Measurements from ENCODE around the gene GFOD2. TPM values are rescaled to one million over a fixed set of nuclear protein-coding genes. Genes with fewer than 3 reads are reported as not detected.
A peak's percentile ranks its signal among the peaks of the same experiment; 100 is the strongest.

The GFOD2 gene
- total RNA-seq, 2 donors from 2014 or later = 15.8 to 18.1 TPM

DNA sequence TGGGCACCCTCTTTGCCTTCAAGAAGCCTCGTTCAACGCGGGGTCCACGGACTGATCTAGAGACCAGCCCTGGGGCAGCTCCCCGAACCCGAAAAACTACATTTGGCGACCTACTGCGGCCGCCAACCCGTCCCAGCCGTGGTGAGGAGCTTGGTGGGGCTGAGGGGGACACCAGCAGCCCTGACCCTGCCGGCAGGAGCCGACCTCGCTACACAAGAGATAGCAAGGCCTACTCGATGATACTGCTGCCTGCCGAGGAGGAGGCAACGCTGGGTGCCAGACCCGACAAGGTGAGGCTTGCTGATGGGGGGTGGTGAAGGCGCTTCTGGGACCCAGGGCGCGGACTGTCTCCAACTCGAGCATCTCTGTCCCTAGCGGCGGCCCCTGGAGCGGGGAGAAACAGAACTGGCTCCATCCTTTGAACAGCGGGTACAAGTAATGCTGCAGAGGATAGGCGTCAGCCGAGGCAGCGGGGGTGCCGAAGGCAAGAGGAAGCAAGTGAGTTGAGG lies 64.7 kb downstream of the GFOD2 start:
- Histone ChIP-seq H3K27me3 (peaks cover 0 to 13% of the 10 kb centered on the region in 2 donors), H3K4me3 (no peak overlapping the region), H3K4me1 (peaks cover 19% of the 10 kb centered on the region), H3K36me3 (replicated peaks in 1 of 2; ENCODE audit: insufficient read depth in 1 of 2, low read depth in 2 of 2) (no peaks in the 10 kb centered on the region), H3K27ac (no peak overlapping the region), H3K9me3 (no peaks in the 10 kb centered on the region)
- intact Hi-C loops (cut with DNase I) = no loop called here
- ATAC-seq (no peak), DNase-seq (no peak)
- TF ChIP-seq, protein P1, sequence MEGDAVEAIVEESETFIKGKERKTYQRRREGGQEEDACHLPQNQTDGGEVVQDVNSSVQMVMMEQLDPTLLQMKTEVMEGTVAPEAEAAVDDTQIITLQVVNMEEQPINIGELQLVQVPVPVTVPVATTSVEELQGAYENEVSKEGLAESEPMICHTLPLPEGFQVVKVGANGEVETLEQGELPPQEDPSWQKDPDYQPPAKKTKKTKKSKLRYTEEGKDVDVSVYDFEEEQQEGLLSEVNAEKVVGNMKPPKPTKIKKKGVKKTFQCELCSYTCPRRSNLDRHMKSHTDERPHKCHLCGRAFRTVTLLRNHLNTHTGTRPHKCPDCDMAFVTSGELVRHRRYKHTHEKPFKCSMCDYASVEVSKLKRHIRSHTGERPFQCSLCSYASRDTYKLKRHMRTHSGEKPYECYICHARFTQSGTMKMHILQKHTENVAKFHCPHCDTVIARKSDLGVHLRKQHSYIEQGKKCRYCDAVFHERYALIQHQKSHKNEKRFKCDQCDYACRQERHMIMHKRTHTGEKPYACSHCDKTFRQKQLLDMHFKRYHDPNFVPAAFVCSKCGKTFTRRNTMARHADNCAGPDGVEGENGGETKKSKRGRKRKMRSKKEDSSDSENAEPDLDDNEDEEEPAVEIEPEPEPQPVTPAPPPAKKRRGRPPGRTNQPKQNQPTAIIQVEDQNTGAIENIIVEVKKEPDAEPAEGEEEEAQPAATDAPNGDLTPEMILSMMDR (IDR thresholded peaks at IDR 0.05) = no peak
- TF ChIP-seq POLR2A (IDR thresholded peaks at IDR 0.05) = no peak
- 57 to 59% methylated on average over 16 to 30 of the region's 30 CpGs for WGBS, 2 donors

DNA sequence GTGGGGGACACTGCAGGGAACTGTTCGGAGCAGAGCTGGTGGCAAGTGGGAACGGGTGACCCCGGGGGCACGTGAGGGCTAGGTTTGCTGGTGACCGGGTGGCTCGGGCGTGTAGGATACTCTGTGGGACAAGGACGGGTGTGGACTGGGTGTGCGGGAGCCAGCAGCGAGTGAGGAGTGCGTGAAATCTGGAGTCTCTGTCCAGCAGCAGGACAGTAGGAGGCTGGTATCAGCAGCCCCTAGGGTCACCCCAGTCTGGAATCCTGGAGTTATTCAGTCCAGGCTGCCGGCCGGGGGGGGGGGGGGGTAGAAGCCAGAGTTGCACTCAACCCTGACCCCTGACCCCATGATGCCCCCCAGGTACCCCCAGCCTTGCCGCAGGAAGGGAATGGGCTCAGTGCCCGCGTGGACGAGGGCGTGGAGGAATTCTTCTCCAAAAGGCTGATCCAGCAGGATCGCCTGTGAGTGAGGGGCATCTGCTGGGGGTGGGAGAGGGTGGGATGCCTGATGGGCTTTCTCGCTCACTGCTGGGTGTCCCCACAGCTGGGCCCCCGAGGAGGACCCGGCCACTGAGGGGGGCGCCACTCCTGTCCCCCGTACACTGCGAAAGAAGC lies 65.2 kb downstream of the GFOD2 start:
- ATAC-seq (no peak), DNase-seq (no peak)
- no peaks in the 10 kb centered on the region for H3K9me3 ChIP-seq
- H3K4me3 ChIP-seq = no peak overlapping the region
- peaks cover 0 to 13% of the 10 kb centered on the region in 2 donors for H3K27me3 ChIP-seq
- no peaks in the 10 kb centered on the region for H3K36me3 ChIP-seq (replicated peaks in 1 of 2; ENCODE audit: insufficient read depth in 1 of 2, low read depth in 2 of 2)
- 30 to 31% methylated on average over 2 to 19 of the region's 25 CpGs for WGBS, 2 donors
- intact Hi-C loops (cut with DNase I) = no loop called here
- H3K4me1 ChIP-seq = peaks cover 13% of the 10 kb centered on the region
- no peak overlapping the region for H3K27ac ChIP-seq
- TF ChIP-seq, protein P1 (IDR thresholded peaks at IDR 0.05) = no peak
- TF ChIP-seq POLR2A (IDR thresholded peaks at IDR 0.05) = no peak

DNA sequence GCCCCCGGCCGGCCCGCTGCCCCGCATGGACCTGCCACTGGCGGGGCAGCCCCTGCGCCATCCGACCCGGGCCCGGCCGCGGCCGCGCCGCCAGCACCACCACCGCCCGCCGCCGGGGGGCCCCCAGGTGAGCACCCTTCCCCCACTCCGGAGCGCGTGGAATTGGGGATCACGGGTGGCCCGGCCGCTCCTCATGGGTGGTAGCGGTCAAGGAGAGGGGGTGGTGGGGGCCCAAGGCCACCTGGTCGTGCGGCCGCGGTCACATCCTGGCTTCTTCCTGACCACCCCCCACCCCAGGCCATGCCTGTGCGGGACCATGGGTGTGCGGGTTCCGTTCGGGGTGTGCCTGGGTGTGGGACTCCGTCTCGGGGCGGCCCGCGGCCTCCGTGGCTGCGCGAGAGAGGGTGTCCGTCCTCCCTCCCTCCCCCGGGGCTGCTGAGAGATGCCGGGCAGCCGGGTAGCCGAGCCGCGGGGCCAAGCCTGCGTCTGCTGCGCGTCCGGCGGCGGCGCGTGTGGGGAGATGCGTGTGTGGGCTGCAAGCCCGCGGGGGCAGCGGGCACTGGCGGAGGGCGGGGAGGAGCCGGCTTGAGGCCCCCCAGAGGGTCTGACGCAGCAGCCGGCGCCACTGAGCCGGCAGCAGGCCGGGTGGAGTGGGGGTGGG lies 65.9 kb downstream of the GFOD2 start:
- Histone ChIP-seq H3K4me1 (peaks cover 14% of the 10 kb centered on the region), H3K9me3 (no peaks in the 10 kb centered on the region), H3K27ac (no peak overlapping the region), H3K36me3 (replicated peaks in 1 of 2; ENCODE audit: insufficient read depth in 1 of 2, low read depth in 2 of 2) (no peaks in the 10 kb centered on the region), H3K4me3 (no peak overlapping the region), H3K27me3 (peaks cover 0 to 13% of the 10 kb centered on the region in 2 donors)
- TF ChIP-seq, protein P1 (IDR thresholded peaks at IDR 0.05) = peak in 4 of 7 experiments; percentile 25 to 44 (median 34)
- no peak for TF ChIP-seq POLR2A (IDR thresholded peaks at IDR 0.05)
- ATAC-seq = peak; percentile 39
- no peak for DNase-seq
- WGBS, 2 donors = 6% methylated on average over 50 of the region's 68 CpGs; no CpG with 5 or more reads in 1 of the 2 donors
- intact Hi-C loops (cut with DNase I) = no loop called here

DNA sequence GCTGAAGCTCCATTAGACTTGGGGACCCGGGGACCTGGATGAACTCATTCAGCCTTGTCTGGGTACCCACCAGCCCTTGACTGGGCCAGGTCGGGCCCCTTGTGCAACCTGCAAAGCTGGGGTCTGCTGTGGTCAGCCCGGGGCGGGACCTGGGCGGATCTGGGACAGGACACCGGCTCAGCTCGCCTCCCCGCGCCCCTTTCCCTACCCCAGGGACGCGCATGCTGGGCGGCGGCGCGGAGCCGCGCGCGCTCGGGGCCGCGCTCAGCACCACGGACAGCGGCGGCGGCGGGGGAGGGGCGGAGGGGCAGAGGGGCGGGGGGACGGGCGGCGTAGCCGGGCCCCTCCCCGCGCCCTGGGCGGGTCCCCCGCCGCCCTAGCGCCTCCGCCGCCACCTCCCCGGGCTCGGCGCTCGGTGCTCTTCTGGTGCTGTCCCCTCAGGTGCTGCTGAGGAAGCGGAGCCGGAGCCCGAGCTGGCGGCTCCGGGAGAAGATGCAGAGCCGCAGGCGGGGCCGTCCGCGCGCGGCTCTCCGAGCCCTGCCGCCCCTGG lies 66.5 kb downstream of the GFOD2 start:
- Histone ChIP-seq H3K27me3 (peaks cover 0 to 13% of the 10 kb centered on the region in 2 donors), H3K9me3 (no peaks in the 10 kb centered on the region), H3K4me1 (peaks cover 16% of the 10 kb centered on the region), H3K36me3 (replicated peaks in 1 of 2; ENCODE audit: insufficient read depth in 1 of 2, low read depth in 2 of 2) (no peaks in the 10 kb centered on the region), H3K4me3 (no peak overlapping the region), H3K27ac (no peak overlapping the region)
- peak in 1 of 4 donors; percentile 51 for DNase-seq
- 0 to 13% methylated on average over 15 to 59 of the region's 59 CpGs for WGBS, 2 donors
- intact Hi-C loops (cut with DNase I) = no loop called here
- ATAC-seq = peak; percentile 74
- TF ChIP-seq, protein P1 (IDR thresholded peaks at IDR 0.05) = no peak
- TF ChIP-seq POLR2A (IDR thresholded peaks at IDR 0.05) = no peak

Data from body of pancreas (tissue), 4 donors.